HS-5 (cell line): ENCODE data around the gene MBNL1.
"Not testable (repeated sequence)": the region's sequence is repeated elsewhere in the genome, so short reads cannot be mapped to it uniquely, and the experiment has no call there.

Experiments
- DNase-seq: peaks from one replicate; pipeline ENCODE4 v3.0.0-alpha.2; 2012; ENCODE audit warnings: low read depth

MBNL1 gene

GRCh38 chr3:152404976-152405375 lies 136.2 kb downstream of the MBNL1 start:
- DNase-seq: no peak

GRCh38 chr3:152405915-152406802 lies 137.4 kb downstream of the MBNL1 start:
- peak; percentile 56 for DNase-seq

GRCh38 chr3:152413240-152413639 lies 144.5 kb downstream of the MBNL1 start:
- no peak for DNase-seq

GRCh38 chr3:152416808-152417580 lies 148.3 kb downstream of the MBNL1 start:
- no peak for DNase-seq

- no peak for DNase-seq
Observed at GRCh38 chr3:152419748-152420147, 151.0 kb downstream of the MBNL1 start.

- no peak for DNase-seq
Observed at GRCh38 chr3:152421162-152421561, 152.4 kb downstream of the MBNL1 start.

GRCh38 chr3:152426393-152426792 lies 157.7 kb downstream of the MBNL1 start:
- no peak for DNase-seq

- no peak for DNase-seq
Observed at GRCh38 chr3:152428577-152428976, 159.8 kb downstream of the MBNL1 start.

- DNase-seq: peak; percentile 22
Observed at GRCh38 chr3:152430223-152431002, 161.7 kb downstream of the MBNL1 start.

GRCh38 chr3:152434142-152434541 lies 165.4 kb downstream of the MBNL1 start:
- no peak for DNase-seq

GRCh38 chr3:152435210-152435609 lies 166.5 kb downstream of the MBNL1 start:
- not testable (repeated sequence) for DNase-seq

- DNase-seq: no peak
Observed at GRCh38 chr3:152436707-152437590, 168.2 kb downstream of the MBNL1 start.

GRCh38 chr3:152438181-152438580 lies 169.5 kb downstream of the MBNL1 start:
- no peak for DNase-seq

GRCh38 chr3:152438706-152439105 lies 170.0 kb downstream of the MBNL1 start:
- no peak for DNase-seq

- DNase-seq: not testable (repeated sequence)
Observed at GRCh38 chr3:152440243-152440642, 171.5 kb downstream of the MBNL1 start.

GRCh38 chr3:152443212-152444023 lies 174.7 kb downstream of the MBNL1 start:
- no peak for DNase-seq

GRCh38 chr3:152444029-152444641 lies 175.4 kb downstream of the MBNL1 start:
- peak; percentile 34 for DNase-seq

- DNase-seq: no peak
Observed at GRCh38 chr3:152445212-152445611, 176.5 kb downstream of the MBNL1 start.

- no peak for DNase-seq
Observed at GRCh38 chr3:152446495-152446894, 177.8 kb downstream of the MBNL1 start.

GRCh38 chr3:152447511-152447910 lies 178.8 kb downstream of the MBNL1 start:
- no peak for DNase-seq
